GM13976 (cell line): ENCODE measurements around the gene MYLK2.

ENCODE experiments used
- DNase-seq: peaks from one replicate; pipeline ENCODE4 v3.0.0; 2012; ENCODE audit warnings: low spot score
- CTCF ChIP-seq: IDR thresholded peaks from 2 replicates; pipeline ENCODE4 v1.5.1; 2012; ENCODE audit warnings: borderline replicate concordance, mild to moderate bottlenecking; ENCODE audit not compliant: insufficient read depth; ENCODE audit errors: extremely low read depth, missing control alignments, control extremely low read depth
- in situ Hi-C: fragments of 300-500 bp; cut with MboI; formaldehyde crosslinking; loops from one replicate; pipeline ENCODE4 v1.12.0; 2022; ENCODE audit warnings: low sequenced_read_pairs, mixed read lengths, inconsistent platforms; ENCODE audit not compliant: unreplicated experiment

MYLK2 gene

GRCh38 chr20:31839782-31840487 lies 20.8 kb downstream of the MYLK2 start:
- no peak for TF ChIP-seq CTCF
- in situ Hi-C loops: loop anchor here (10.0 to 25.0 kb wide), 2 partner anchors 185 to 822 kb away; partner anchors contain the start of gene C20orf203
- DNase-seq: no peak

- in situ Hi-C loops: loop anchor here (25.0 kb wide), 1 partner anchor 821 kb away; the partner anchor contains the start of gene C20orf203
- no peak for TF ChIP-seq CTCF
- no peak for DNase-seq
Measured at GRCh38 chr20:31840906-31841816, 22.0 kb downstream of the MYLK2 start.

- DNase-seq: no peak
- no peak for TF ChIP-seq CTCF
- in situ Hi-C loops: loop anchor here (25.0 kb wide), 1 partner anchor 820 kb away; the partner anchor contains the start of gene C20orf203
Measured at GRCh38 chr20:31841928-31842327, 22.8 kb downstream of the MYLK2 start.

GRCh38 chr20:31842471-31843157 lies 23.5 kb downstream of the MYLK2 start:
- no peak for DNase-seq
- no peak for TF ChIP-seq CTCF
- in situ Hi-C loops: loop anchor here (25.0 kb wide), 1 partner anchor 820 kb away; the partner anchor contains the start of gene C20orf203

- in situ Hi-C loops: loop anchor here (25.0 kb wide), 1 partner anchor 819 kb away; the partner anchor contains the start of gene C20orf203
- no peak for TF ChIP-seq CTCF
- no peak for DNase-seq
Measured at GRCh38 chr20:31843288-31843687, 24.1 kb downstream of the MYLK2 start.

GRCh38 chr20:31843881-31844280 lies 24.7 kb downstream of the MYLK2 start:
- no peak for TF ChIP-seq CTCF
- in situ Hi-C loops: loop anchor here (25.0 kb wide), 1 partner anchor 818 kb away; the partner anchor contains the start of gene C20orf203
- no peak for DNase-seq
